GM12874 (cell line): ENCODE results near the gene CALM3.
A peak's percentile ranks its signal among the peaks of the same experiment; 100 is the strongest.

ENCODE experiments used
- CTCF ChIP-seq: IDR thresholded peaks from 2 replicates; pipeline ENCODE4 v1.5.1; 2011; ENCODE audit warnings: low read depth, mild to moderate bottlenecking, control low read depth, low read length, moderate library complexity; ENCODE audit not compliant: insufficient read depth

Gene CALM3

GRCh38 chr19:46601318-46602224, at the start of gene CALM3:
Gene CALM3, plus strand, starts transcription at chr19:46601330. Its CDS starts 105 bp downstream, at chr19:46601435.
- no peak for TF ChIP-seq CTCF

GRCh38 chr19:46552891-46553290, 48.2 kb upstream of the CALM3 start:
- TF ChIP-seq CTCF: no peak

GRCh38 chr19:46554161-46554560, 47.0 kb upstream of the CALM3 start:
- TF ChIP-seq CTCF: no peak

- TF ChIP-seq CTCF: no peak
Observed at GRCh38 chr19:46555628-46556280, 45.4 kb upstream of the CALM3 start.

GRCh38 chr19:46559203-46559602, 41.9 kb upstream of the CALM3 start:
- no peak for TF ChIP-seq CTCF

- TF ChIP-seq CTCF: no peak
Observed at GRCh38 chr19:46564701-46565100, 36.4 kb upstream of the CALM3 start.

- TF ChIP-seq CTCF: 0 out of 2 replicates have a peak, but pooled peaks have one; percentile 0
Observed at GRCh38 chr19:46571495-46571894, 29.6 kb upstream of the CALM3 start.
